ENCODE measurements around the gene PPP1R14C.

DNA sequence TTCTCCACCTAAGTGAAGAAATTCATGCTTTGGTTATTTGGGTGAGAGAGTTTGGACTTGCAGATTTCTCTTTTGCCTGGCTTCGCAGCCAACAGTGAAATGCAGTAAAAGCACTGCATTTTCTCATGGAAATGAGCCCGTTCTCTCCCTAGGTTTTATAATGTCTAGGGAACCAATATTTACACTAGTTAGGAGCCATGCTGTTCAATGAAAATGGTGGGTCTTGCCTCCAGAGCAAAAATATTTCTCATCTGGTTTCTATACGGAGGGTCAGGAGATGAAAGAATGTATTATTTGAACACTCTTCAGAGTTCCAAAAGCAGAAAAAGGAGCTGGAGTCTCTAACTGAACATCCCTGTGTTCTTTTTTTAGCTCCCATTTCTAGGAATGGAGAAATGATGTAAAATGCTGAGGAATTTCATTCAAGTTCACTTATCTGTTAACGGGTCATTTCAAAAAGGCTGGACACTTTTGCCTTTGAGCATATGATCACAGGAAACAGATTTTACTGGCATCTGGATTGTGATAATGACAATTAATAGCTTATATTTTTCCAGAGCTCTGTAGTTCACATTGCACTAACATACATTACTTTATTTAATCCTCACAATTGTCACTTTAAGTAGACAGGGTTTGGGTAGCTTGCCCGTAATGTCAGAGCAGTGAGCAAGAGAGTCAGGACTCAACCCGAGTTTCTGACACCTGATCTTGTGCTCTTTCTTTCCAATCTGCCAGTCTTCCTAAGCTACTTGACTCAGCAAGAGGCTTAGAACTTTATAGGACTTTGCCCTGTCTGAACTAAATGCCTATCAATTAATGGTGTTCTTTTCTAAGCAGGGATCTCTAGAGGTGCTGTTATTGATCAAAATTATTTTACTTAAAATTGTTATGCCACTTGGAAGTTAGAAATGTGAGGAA lies 78.0 kb downstream of the PPP1R14C start:
- TF ChIP-seq, protein P1, sequence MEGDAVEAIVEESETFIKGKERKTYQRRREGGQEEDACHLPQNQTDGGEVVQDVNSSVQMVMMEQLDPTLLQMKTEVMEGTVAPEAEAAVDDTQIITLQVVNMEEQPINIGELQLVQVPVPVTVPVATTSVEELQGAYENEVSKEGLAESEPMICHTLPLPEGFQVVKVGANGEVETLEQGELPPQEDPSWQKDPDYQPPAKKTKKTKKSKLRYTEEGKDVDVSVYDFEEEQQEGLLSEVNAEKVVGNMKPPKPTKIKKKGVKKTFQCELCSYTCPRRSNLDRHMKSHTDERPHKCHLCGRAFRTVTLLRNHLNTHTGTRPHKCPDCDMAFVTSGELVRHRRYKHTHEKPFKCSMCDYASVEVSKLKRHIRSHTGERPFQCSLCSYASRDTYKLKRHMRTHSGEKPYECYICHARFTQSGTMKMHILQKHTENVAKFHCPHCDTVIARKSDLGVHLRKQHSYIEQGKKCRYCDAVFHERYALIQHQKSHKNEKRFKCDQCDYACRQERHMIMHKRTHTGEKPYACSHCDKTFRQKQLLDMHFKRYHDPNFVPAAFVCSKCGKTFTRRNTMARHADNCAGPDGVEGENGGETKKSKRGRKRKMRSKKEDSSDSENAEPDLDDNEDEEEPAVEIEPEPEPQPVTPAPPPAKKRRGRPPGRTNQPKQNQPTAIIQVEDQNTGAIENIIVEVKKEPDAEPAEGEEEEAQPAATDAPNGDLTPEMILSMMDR (IDR thresholded peaks at IDR 0.05) = no peak
- TF ChIP-seq EZH2phosphoT487 (IDR thresholded peaks at IDR 0.05) = no peak

Data from neural progenitor cell (in vitro differentiated cells).